ENCODE results near the gene MOSPD3.

DNA sequence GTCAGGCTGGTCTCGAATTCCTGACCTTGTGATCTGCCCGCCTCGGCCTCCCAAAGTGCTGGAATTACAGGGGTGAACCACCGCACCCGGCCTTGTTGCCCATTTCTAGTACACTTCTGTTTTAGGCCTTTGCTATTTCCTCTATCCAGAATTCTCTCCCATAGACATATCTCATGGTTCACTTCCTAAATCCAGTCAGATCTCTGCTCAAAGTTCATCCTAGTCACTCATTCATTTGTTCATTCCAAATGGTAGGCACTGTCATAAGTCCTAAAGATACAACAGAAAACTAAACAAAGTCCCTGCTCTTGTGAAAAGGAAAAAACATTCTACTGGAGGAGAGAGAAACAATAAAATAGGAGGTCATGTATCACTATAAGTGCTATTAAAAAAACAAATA lies 2.4 kb upstream of the MOSPD3 start:
- no peak for TF ChIP-seq ZNF274 (IDR thresholded peaks at IDR 0.05; ENCODE audit: low read depth, low read length)
- no peak for TF ChIP-seq YY1 (IDR thresholded peaks at IDR 0.05; ENCODE audit: insufficient read depth, insufficient read length)
